Colonic mucosa (tissue), 4 donors: Measurements from ENCODE around the gene ATP6V1F. TPM values are rescaled to one million over a fixed set of nuclear protein-coding genes. Genes with fewer than 3 reads are reported as not detected.

ENCODE experiments used
- DNase-seq: peaks from one replicate; pipeline ENCODE4 v3.0.0-alpha.2; 2020
- H3K27ac ChIP-seq: fragments of 200-600 bp; one replicate; pipeline ENCODE4 v1.8.0; 2021
- H3K27me3 ChIP-seq: fragments of 200-600 bp; one replicate; pipeline ENCODE4 v1.8.0; 2021
- H3K36me3 ChIP-seq: fragments of 200-600 bp; one replicate; pipeline ENCODE4 v1.8.0; 2021
- H3K4me1 ChIP-seq: fragments of 200-600 bp; one replicate; pipeline ENCODE4 v1.8.0; 2021; ENCODE audit warnings: mild to moderate bottlenecking
- H3K4me3 ChIP-seq: fragments of 200-600 bp; one replicate; pipeline ENCODE4 v1.8.0; 2021
- H3K9ac ChIP-seq, 2 donors: one replicate each; pipeline ENCODE4 v1.7.0; 2013; ENCODE audit warnings: control low read depth in 2 of 2, low read depth in 2 of 2, low read length in 2 of 2
- H3K9me3 ChIP-seq: fragments of 200-600 bp; one replicate; pipeline ENCODE4 v1.8.0; 2021
- CTCF ChIP-seq: fragments of 200-600 bp; IDR thresholded peaks from one replicate; pipeline ENCODE4 v1.8.0; 2022; ENCODE audit warnings: antibody characterized with exemption, mild to moderate bottlenecking
- intact Hi-C: fragments of 100-400 bp; cut with DNase I; formaldehyde crosslinking; loops from one replicate; pipeline ENCODE4 v1.14.1; 2022
- total RNA-seq, 2 donors: library from RNA; stranded (reverse); fragmentation: NEBNext Ultra II Directional in 1 of 2; extraction: Animal tissue kit (Norgen Biotek cat#: 25700) in 1 of 2; gene quantifications; one replicate each; pipeline ENCODE4 v1.2.1, GENCODE V29; 2021
- donor health status: healthy.
- donor health status: DM: no; HTN: no; CAD: no.
- donor health status: DM: no; HTN: no; CAD: no.

ATP6V1F gene
- total RNA-seq, 2 donors from 2014 or later = 94.4 to 105 TPM

GRCh38 chr7:128844777-128845311, 17.8 kb upstream of the ATP6V1F start:
- Histone ChIP-seq H3K27ac (no peak overlapping the region), H3K36me3 (no peaks in the 10 kb centered on the region)

GRCh38 chr7:128845475-128845874, 17.2 kb upstream of the ATP6V1F start:
- Histone ChIP-seq H3K27me3 (no peaks in the 10 kb centered on the region), H3K4me1 (no peaks in the 10 kb centered on the region), H3K9ac (no peak overlapping the region), H3K4me3 (no peak overlapping the region), H3K36me3 (no peaks in the 10 kb centered on the region), H3K9me3 (no peaks in the 10 kb centered on the region), H3K27ac (no peak overlapping the region)
- DNase-seq = no peak
- intact Hi-C loops = no loop called here
- no peak for TF ChIP-seq CTCF

More at GRCh38 chr7:128844777-128845311, 17.8 kb upstream of the ATP6V1F start:
- intact Hi-C loops = no loop called here
- TF ChIP-seq CTCF = no peak
- no peaks in the 10 kb centered on the region for H3K9me3 ChIP-seq
- H3K9ac ChIP-seq = no peak overlapping the region
- no peaks in the 10 kb centered on the region for H3K27me3 ChIP-seq
- no peak overlapping the region for H3K4me3 ChIP-seq
- H3K4me1 ChIP-seq = no peaks in the 10 kb centered on the region
- no peak for DNase-seq

GRCh38 chr7:128845987-128846386, 16.7 kb upstream of the ATP6V1F start:
- Histone ChIP-seq H3K4me3 (no peak overlapping the region), H3K9me3 (no peaks in the 10 kb centered on the region), H3K36me3 (no peaks in the 10 kb centered on the region), H3K4me1 (no peaks in the 10 kb centered on the region), H3K27me3 (no peaks in the 10 kb centered on the region), H3K9ac (no peak overlapping the region), H3K27ac (no peak overlapping the region)
- no peak for TF ChIP-seq CTCF
- intact Hi-C loops = no loop called here
- no peak for DNase-seq

GRCh38 chr7:128846781-128847444, 15.7 kb upstream of the ATP6V1F start:
- Histone ChIP-seq H3K4me1 (no peaks in the 10 kb centered on the region), H3K9ac (no peak overlapping the region), H3K9me3 (no peaks in the 10 kb centered on the region), H3K4me3 (no peak overlapping the region), H3K27me3 (no peaks in the 10 kb centered on the region), H3K27ac (no peak overlapping the region), H3K36me3 (no peaks in the 10 kb centered on the region)
- intact Hi-C loops = no loop called here
- no peak for TF ChIP-seq CTCF
- DNase-seq = no peak

GRCh38 chr7:128847721-128848211, 14.9 kb upstream of the ATP6V1F start:
- no peaks in the 10 kb centered on the region for H3K4me1 ChIP-seq
- DNase-seq = no peak
- H3K27ac ChIP-seq = no peak overlapping the region
- TF ChIP-seq CTCF = no peak
- intact Hi-C loops = no loop called here
- H3K27me3 ChIP-seq = no peaks in the 10 kb centered on the region
- no peaks in the 10 kb centered on the region for H3K36me3 ChIP-seq
- H3K9me3 ChIP-seq = no peaks in the 10 kb centered on the region
- H3K9ac ChIP-seq = no peak overlapping the region
- no peak overlapping the region for H3K4me3 ChIP-seq
